BLaER1 treated with 17β-estradiol and CSF1 and Interleukin-3, amounts not matched to agents 10 nM and 100 nM (cell line): Measurements from ENCODE around the gene ADCY6.

Source experiments
- H3K27ac ChIP-seq, 11 experiments: shearing (Covaris generic); formaldehyde crosslinking; 2 replicates each; pipeline ENCODE4 v1.8.1; 2022
- H3K27me3 ChIP-seq, 11 experiments: shearing (Covaris generic); formaldehyde crosslinking; 2 replicates each; pipeline ENCODE4 v1.8.1; 2022
- H3K36me3 ChIP-seq, 11 experiments: shearing (Covaris generic); formaldehyde crosslinking; 2 replicates each; pipeline ENCODE4 v1.8.1; 2022
- H3K4me1 ChIP-seq, 10 experiments: shearing (Covaris generic); formaldehyde crosslinking; 2 replicates each; pipeline ENCODE4 v1.8.1; 2022
- H3K4me2 ChIP-seq, 11 experiments: shearing (Covaris generic); formaldehyde crosslinking; 2 replicates each; pipeline ENCODE4 v1.8.1; 2022
- H3K4me3 ChIP-seq, 10 experiments: shearing (Covaris generic); formaldehyde crosslinking; 2 replicates each; pipeline ENCODE4 v1.8.1; 2022
- H3K9ac ChIP-seq, 11 experiments: shearing (Covaris generic); formaldehyde crosslinking; 2 replicates each; pipeline ENCODE4 v1.8.1; 2022
- H3K9me3 ChIP-seq, 11 experiments: shearing (Covaris generic); formaldehyde crosslinking; replicated peaks in 1 of 11; 2 replicates each; pipeline ENCODE4 v1.8.1; 2022
- H4K20me1 ChIP-seq, 11 experiments: shearing (Covaris generic); formaldehyde crosslinking; 2 replicates each; pipeline ENCODE4 v1.8.1; 2022
- Cebpa-rat ChIP-seq, 11 experiments: shearing (Covaris generic); IDR thresholded peaks; 2 replicates each; pipeline ENCODE4 v1.8.1; 2022

The ADCY6 gene

GRCh38 chr12:48811437-48812090, 22.7 kb upstream of the ADCY6 start:
- Histone ChIP-seq H3K9me3 (no peaks in the 10 kb centered on the region), H3K4me1 (peaks cover 19 to 38% (median 27%) of the 10 kb centered on the region in 10 experiments), H3K36me3 (no peaks in the 10 kb centered on the region), H3K4me3 (no peak overlapping the region), H3K27ac (no peak overlapping the region), H3K9ac (no peak overlapping the region), H3K4me2 (peak overlapping the region in 1 of 11 experiments; percentile 5; a peak in 1 of 22 replicates), H3K27me3 (no peaks in the 10 kb centered on the region), H4K20me1 (peaks cover 0 to 2% (median 0%) of the 10 kb centered on the region in 11 experiments; a peak in 1 of 22 replicates)
- no peak for TF ChIP-seq Cebpa-rat (IDR thresholded peaks at IDR 0.05)

- Histone ChIP-seq H4K20me1 (no peaks in the 10 kb centered on the region), H3K4me2 (0 out of 22 replicates have a peak overlapping the region, but pooled peaks of 1 of the 11 experiments have one; percentile 5), H3K4me3 (no peak overlapping the region), H3K9me3 (no peaks in the 10 kb centered on the region), H3K4me1 (peaks cover 13 to 32% (median 21%) of the 10 kb centered on the region in 10 experiments), H3K27ac (no peak overlapping the region), H3K27me3 (no peaks in the 10 kb centered on the region), H3K9ac (no peak overlapping the region; a peak in 1 of 22 replicates), H3K36me3 (no peaks in the 10 kb centered on the region)
- no peak for TF ChIP-seq Cebpa-rat (IDR thresholded peaks at IDR 0.05)
These were observed 22.1 kb upstream of the ADCY6 start for GRCh38 chr12:48810903-48811431.

GRCh38 chr12:48807981-48808380, 19.1 kb upstream of the ADCY6 start:
- Histone ChIP-seq H3K36me3 (no peaks in the 10 kb centered on the region), H3K4me3 (no peak overlapping the region), H3K9ac (no peak overlapping the region), H4K20me1 (no peaks in the 10 kb centered on the region), H3K4me1 (peaks cover 0 to 29% (median 8%) of the 10 kb centered on the region in 10 experiments; a peak in 11 of 20 replicates), H3K27me3 (no peaks in the 10 kb centered on the region), H3K4me2 (no peak overlapping the region), H3K27ac (no peak overlapping the region), H3K9me3 (no peaks in the 10 kb centered on the region)
- TF ChIP-seq Cebpa-rat (IDR thresholded peaks at IDR 0.05): no peak

GRCh38 chr12:48803675-48804074, 14.8 kb upstream of the ADCY6 start:
- Histone ChIP-seq H3K4me1 (peaks cover 0 to 23% (median 0%) of the 10 kb centered on the region in 10 experiments; a peak in 7 of 20 replicates), H3K27ac (no peak overlapping the region), H4K20me1 (no peaks in the 10 kb centered on the region), H3K9ac (no peak overlapping the region), H3K27me3 (no peaks in the 10 kb centered on the region), H3K9me3 (no peaks in the 10 kb centered on the region), H3K4me2 (peak overlapping the region in 1 of 11 experiments; percentile 33; a peak in 1 of 22 replicates), H3K4me3 (no peak overlapping the region), H3K36me3 (no peaks in the 10 kb centered on the region)
- TF ChIP-seq Cebpa-rat (IDR thresholded peaks at IDR 0.05): no peak

- no peaks in the 10 kb centered on the region for H3K9me3 ChIP-seq
- TF ChIP-seq Cebpa-rat (IDR thresholded peaks at IDR 0.05): no peak
These were observed 12.1 kb upstream of the ADCY6 start for GRCh38 chr12:48800971-48801370.

GRCh38 chr12:48800457-48800856, 11.6 kb upstream of the ADCY6 start:
- Histone ChIP-seq H3K9ac (no peak overlapping the region), H3K27ac (no peak overlapping the region), H3K27me3 (no peaks in the 10 kb centered on the region), H3K9me3 (no peaks in the 10 kb centered on the region), H3K4me3 (no peak overlapping the region), H4K20me1 (no peaks in the 10 kb centered on the region), H3K4me2 (no peak overlapping the region), H3K4me1 (peaks cover 0 to 29% (median 19%) of the 10 kb centered on the region in 10 experiments; a peak in 17 of 20 replicates), H3K36me3 (no peaks in the 10 kb centered on the region)
- TF ChIP-seq Cebpa-rat (IDR thresholded peaks at IDR 0.05): no peak

More at GRCh38 chr12:48800971-48801370, 12.1 kb upstream of the ADCY6 start:
- peaks cover 0 to 25% (median 16%) of the 10 kb centered on the region in 10 experiments; a peak in 17 of 20 replicates for H3K4me1 ChIP-seq
- no peaks in the 10 kb centered on the region for H3K36me3 ChIP-seq
- no peaks in the 10 kb centered on the region for H3K27me3 ChIP-seq
- H3K4me3 ChIP-seq: no peak overlapping the region
- no peak overlapping the region for H3K9ac ChIP-seq
- no peak overlapping the region for H3K4me2 ChIP-seq
- H3K27ac ChIP-seq: no peak overlapping the region
- no peaks in the 10 kb centered on the region for H4K20me1 ChIP-seq

- Histone ChIP-seq H3K9ac (peak overlapping the region in 1 of 11 experiments; percentile 41; a peak in 1 of 22 replicates), H3K4me3 (no peak overlapping the region), H3K36me3 (no peaks in the 10 kb centered on the region), H3K27ac (no peak overlapping the region), H3K4me2 (peak overlapping the region in 9 of 11 experiments; percentile 4 to 62 (median 41); a peak in 15 of 22 replicates), H3K4me1 (peaks cover 14 to 38% (median 33%) of the 10 kb centered on the region in 10 experiments), H3K27me3 (no peaks in the 10 kb centered on the region), H4K20me1 (no peaks in the 10 kb centered on the region), H3K9me3 (no peaks in the 10 kb centered on the region)
- TF ChIP-seq Cebpa-rat (IDR thresholded peaks at IDR 0.05): no peak
These were observed 8.1 kb upstream of the ADCY6 start for GRCh38 chr12:48796976-48797375.

GRCh38 chr12:48795550-48796455, 6.9 kb upstream of the ADCY6 start:
- Histone ChIP-seq H3K27me3 (no peaks in the 10 kb centered on the region), H3K9me3 (no peaks in the 10 kb centered on the region), H3K4me1 (peaks cover 14 to 38% (median 33%) of the 10 kb centered on the region in 10 experiments), H3K4me3 (no peak overlapping the region), H3K9ac (no peak overlapping the region), H3K4me2 (peak overlapping the region in 9 of 11 experiments; percentile 13 to 76 (median 48); a peak in 12 of 22 replicates), H3K27ac (no peak overlapping the region), H4K20me1 (no peaks in the 10 kb centered on the region), H3K36me3 (no peaks in the 10 kb centered on the region)
- TF ChIP-seq Cebpa-rat (IDR thresholded peaks at IDR 0.05): no peak

- no peak for TF ChIP-seq Cebpa-rat (IDR thresholded peaks at IDR 0.05)
- no peak overlapping the region for H3K9ac ChIP-seq
- peaks cover 14 to 42% (median 36%) of the 10 kb centered on the region in 10 experiments for H3K4me1 ChIP-seq
- no peaks in the 10 kb centered on the region for H3K9me3 ChIP-seq
- no peaks in the 10 kb centered on the region for H3K27me3 ChIP-seq
- H3K36me3 ChIP-seq: no peaks in the 10 kb centered on the region
- H3K27ac ChIP-seq: no peak overlapping the region
- H4K20me1 ChIP-seq: no peaks in the 10 kb centered on the region
- no peak overlapping the region for H3K4me3 ChIP-seq
- H3K4me2 ChIP-seq: peak overlapping the region; percentile 1 to 62 (median 38); a peak in 17 of 22 replicates
These were observed 6.0 kb upstream of the ADCY6 start for GRCh38 chr12:48794870-48795269.
